ENCODE measurements around the gene SLC7A8.

GRCh38 chr14:23158779-23159178, 24.7 kb downstream of the SLC7A8 start:
- TF ChIP-seq CTCF (IDR thresholded peaks at IDR 0.05) (no peak), REST (IDR thresholded peaks at IDR 0.05; ENCODE audit: insufficient read depth in 1 of 2, low read depth in 2 of 2, low read length in 1 of 2) (no peak), POLR2AphosphoS5 (IDR thresholded peaks at IDR 0.05; ENCODE audit: low read depth, low read length) (no peak), TCF7L2 (IDR thresholded peaks at IDR 0.05; ENCODE audit: low read depth, low read length) (no peak), SIN3A (IDR thresholded peaks at IDR 0.05; ENCODE audit: borderline replicate concordance, insufficient read depth, low read depth, low read length) (no peak)
